ENCODE measurements around the gene SETDB2.
A peak's percentile ranks its signal among the peaks of the same experiment; 100 is the strongest.

The SETDB2 gene

GRCh38 chr13:49464621-49465325, 20.7 kb downstream of the SETDB2 start:
- no peak overlapping the region for H3K4me3 ChIP-seq (ENCODE audit: low read depth, low read length)
- no peak for TF ChIP-seq CTCF (IDR thresholded peaks at IDR 0.05; ENCODE audit: low read depth, low read length)

- TF ChIP-seq CTCF (IDR thresholded peaks at IDR 0.05; ENCODE audit: low read depth, low read length): no peak
- no peak overlapping the region for H3K4me3 ChIP-seq (ENCODE audit: low read depth, low read length)
Measured at GRCh38 chr13:49466292-49466838, 22.3 kb downstream of the SETDB2 start.

- H3K4me3 ChIP-seq (ENCODE audit: low read depth, low read length): no peak overlapping the region
- TF ChIP-seq CTCF (IDR thresholded peaks at IDR 0.05; ENCODE audit: low read depth, low read length): no peak
Measured at GRCh38 chr13:49472186-49472585, 28.1 kb downstream of the SETDB2 start.

GRCh38 chr13:49476529-49476928, 32.5 kb downstream of the SETDB2 start:
- TF ChIP-seq CTCF (IDR thresholded peaks at IDR 0.05; ENCODE audit: low read depth, low read length): no peak
- H3K4me3 ChIP-seq (ENCODE audit: low read depth, low read length): no peak overlapping the region

GRCh38 chr13:49481788-49482187, 37.7 kb downstream of the SETDB2 start:
- TF ChIP-seq CTCF (IDR thresholded peaks at IDR 0.05; ENCODE audit: low read depth, low read length): no peak
- no peak overlapping the region for H3K4me3 ChIP-seq (ENCODE audit: low read depth, low read length)

GRCh38 chr13:49488563-49488962, 44.5 kb downstream of the SETDB2 start:
- TF ChIP-seq CTCF (IDR thresholded peaks at IDR 0.05; ENCODE audit: low read depth, low read length): no peak
- no peak overlapping the region for H3K4me3 ChIP-seq (ENCODE audit: low read depth, low read length)

GRCh38 chr13:49494645-49495044, 50.6 kb downstream of the SETDB2 start:
- TF ChIP-seq CTCF (IDR thresholded peaks at IDR 0.05; ENCODE audit: low read depth, low read length): no peak
- peak overlapping the region; percentile 57 for H3K4me3 ChIP-seq (ENCODE audit: low read depth, low read length)

Measured in WI38 (cell line).